ENCODE data around the gene LALBA.
"Not testable (repeated sequence)": the region's sequence is repeated elsewhere in the genome, so short reads cannot be mapped to it uniquely, and the experiment has no call there.

Gene LALBA

DNA sequence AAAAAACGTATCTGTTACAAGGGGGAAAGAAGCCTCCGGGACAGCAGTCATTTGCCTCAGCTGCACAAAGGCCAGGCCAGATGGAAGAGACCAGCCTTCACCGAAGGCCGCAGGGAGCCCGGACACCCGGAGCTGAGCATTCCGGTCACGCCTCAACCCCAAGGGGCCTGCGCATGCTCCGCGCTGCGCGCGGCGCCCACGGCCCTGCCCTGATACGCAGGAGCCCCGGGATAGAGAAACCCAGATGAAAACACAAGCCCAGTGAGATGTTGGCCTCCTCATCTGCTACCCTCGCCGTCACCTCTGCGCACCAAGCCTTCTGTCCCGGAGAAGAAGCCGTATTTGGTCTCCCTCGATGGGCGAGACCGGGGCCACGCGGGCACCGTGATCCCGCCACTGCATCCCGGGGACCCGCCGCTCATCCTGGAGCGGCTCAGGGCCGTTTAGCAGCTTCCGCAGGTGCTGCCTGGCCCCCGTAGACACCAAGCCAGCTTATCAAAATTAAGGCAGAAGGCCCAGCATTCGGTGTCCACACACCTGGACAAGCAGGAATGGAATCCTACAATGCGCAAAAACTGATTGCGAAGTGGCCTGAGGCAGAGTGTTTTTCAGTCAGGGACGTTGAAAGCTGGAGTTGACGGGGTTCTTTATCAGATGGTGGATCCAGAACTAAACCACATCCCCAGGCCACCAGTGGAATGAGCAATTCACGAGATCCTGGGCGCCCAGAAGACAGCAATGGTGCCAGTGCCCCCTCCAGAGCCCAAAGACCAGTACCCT, 41.8 kb downstream of the LALBA start:
- DNase-seq, result no peak

DNA sequence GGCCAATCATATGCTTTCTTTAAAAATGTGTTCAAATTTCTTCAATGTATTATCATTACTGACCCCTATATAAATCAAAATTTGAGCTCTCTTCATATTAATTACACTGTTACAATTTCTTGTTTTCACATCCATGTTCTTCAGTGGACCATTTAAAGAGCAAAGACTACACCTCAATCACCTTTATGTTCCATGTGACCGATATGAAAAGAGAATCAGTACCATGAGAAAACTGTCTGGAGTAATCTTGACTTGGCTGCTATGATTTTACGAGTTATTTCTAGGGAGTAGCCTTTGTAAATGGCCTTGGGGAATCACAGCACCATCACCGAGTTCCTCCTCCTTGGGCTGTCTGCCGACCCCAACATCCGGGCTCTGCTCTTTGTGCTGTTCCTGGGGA, 44.5 kb downstream of the LALBA start, which contains the start of gene OR8S1:
OR8S1 (plus strand) TSS at position 301 of the 400 bp plus-strand sequence; CDS start at position 301, 0 bp downstream.
- no peak for DNase-seq

DNA sequence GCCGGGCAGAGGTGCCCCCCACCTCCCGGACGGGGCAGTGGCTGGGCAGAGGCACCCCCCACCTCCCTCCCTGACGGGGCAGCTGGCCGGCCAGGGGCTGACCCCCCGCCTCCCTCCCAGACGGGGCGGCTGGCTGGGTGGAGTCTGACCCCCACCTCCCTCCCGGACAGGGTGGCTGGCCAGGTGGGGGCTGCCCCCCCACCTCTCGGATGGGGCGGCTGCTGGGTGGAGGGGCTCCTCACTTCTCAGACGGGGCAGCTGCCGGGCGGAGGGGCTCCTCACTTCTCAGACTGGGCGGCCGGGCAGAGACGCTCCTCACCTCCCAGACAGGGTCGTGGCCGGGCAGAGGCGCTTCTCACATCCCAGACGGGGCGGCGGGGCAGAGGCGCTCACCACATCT, 49.5 kb downstream of the LALBA start:
- not testable (repeated sequence) for DNase-seq
